SK-N-SH (cell line): ENCODE results near the gene HSPA12A. TPM values are rescaled to one million over a fixed set of nuclear protein-coding genes. Genes with fewer than 3 reads are reported as not detected.

Source experiments
- CTCF ChIA-PET: fragments of 300-600, 350-600 bp; formaldehyde crosslinking; extraction: SDS; loops from one replicate; lab custom pipeline; 2021; lab: Yijun Ruan, JAX
- POLR2A ChIA-PET: fragments of 350-600 bp; sonication (Branson Sonifier 250); formaldehyde crosslinking; extraction: SDS; loops from one replicate; lab custom pipeline; 2020; ENCODE audit warnings: antibody characterized with exemption, inconsistent platforms; lab: Yijun Ruan, JAX
- DNase-seq: peaks from one replicate; pipeline ENCODE4 v3.0.0; 2012
- H2AFZ ChIP-seq: fragments of 200-600 bp; sonication (generic); 2 replicates; pipeline ENCODE4 v1.8.1; 2016; ENCODE audit warnings: antibody characterized with exemption, mild to moderate bottlenecking, low read depth
- H3F3A ChIP-seq: fragments of 200-600 bp; sonication (generic); replicated peaks from 2 replicates; pipeline ENCODE3; 2016; ENCODE audit warnings: antibody characterized with exemption, mild to moderate bottlenecking; ENCODE audit not compliant: insufficient read depth
- H3K27ac ChIP-seq, 2 experiments: fragments of 200-500 bp in 1 of 2; fragments of 200-600 bp in 1 of 2; sonication (Bioruptor generic) in 1 of 2; sonication (generic), shearing (Covaris generic) in 1 of 2; 2 replicates each; pipeline versions ENCODE4 v1.5.1 to v1.6.1; 2014 to 2016; ENCODE audit warnings: low read depth in 2 of 2, inconsistent platforms in 1 of 2, low read length in 1 of 2, mild to moderate bottlenecking in 1 of 2, mixed read lengths in 1 of 2
- H3K27me3 ChIP-seq: fragments of 200-600 bp; sonication (generic), shearing (Covaris generic); 2 replicates; pipeline ENCODE4 v1.6.1; 2016; ENCODE audit warnings: mixed run types; ENCODE audit not compliant: insufficient read depth
- H3K36me3 ChIP-seq, 2 experiments: fragments of 200-500 bp in 1 of 2; fragments of 200-600 bp in 1 of 2; sonication (Bioruptor generic) in 1 of 2; sonication (generic) in 1 of 2; replicated peaks in 1 of 2; 2 replicates each; pipeline versions ENCODE3 to v1.5.1; 2014 to 2016; ENCODE audit warnings: low read length in 1 of 2, mild to moderate bottlenecking in 1 of 2; ENCODE audit not compliant: insufficient read depth in 2 of 2, control insufficient read depth in 1 of 2
- H3K4me1 ChIP-seq, 2 experiments: fragments of 200-500 bp in 1 of 2; fragments of 200-600 bp in 1 of 2; sonication (Bioruptor generic) in 1 of 2; sonication (generic), shearing (Covaris generic) in 1 of 2; 2 replicates each; pipeline versions ENCODE4 v1.5.1 to v1.6.1; 2014 to 2016; ENCODE audit warnings: low read depth in 1 of 2, low read length in 1 of 2, mixed run types in 1 of 2; ENCODE audit not compliant: insufficient read depth in 2 of 2, control insufficient read depth in 1 of 2
- H3K4me2 ChIP-seq: fragments of 200-600 bp; sonication (generic), shearing (Covaris generic); 2 replicates; pipeline ENCODE4 v1.6.1; 2017; ENCODE audit warnings: mixed run types
- H3K4me3 ChIP-seq, 2 experiments: fragments of 200-500 bp in 1 of 2; fragments of 200-600 bp in 1 of 2; sonication (Bioruptor generic) in 1 of 2; sonication (generic), shearing (Covaris generic) in 1 of 2; 2 replicates each; pipeline versions ENCODE4 v1.5.1 to v1.8.1; 2014 to 2016; ENCODE audit warnings: low read depth in 2 of 2, inconsistent platforms in 1 of 2, low read length in 1 of 2, mild to moderate bottlenecking in 1 of 2, mixed read lengths in 1 of 2, moderate library complexity in 1 of 2
- H3K79me2 ChIP-seq: fragments of 200-600 bp; sonication (generic); 2 replicates; pipeline ENCODE4 v1.8.1; 2017; ENCODE audit warnings: mild to moderate bottlenecking; ENCODE audit not compliant: insufficient read depth
- H3K9ac ChIP-seq: fragments of 200-600 bp; sonication (generic); 2 replicates; pipeline ENCODE4 v1.6.1; 2017; ENCODE audit warnings: mixed run types
- H3K9me2 ChIP-seq: fragments of 200-600 bp; sonication (generic); 2 replicates; pipeline ENCODE4 v1.6.1; 2017; ENCODE audit warnings: mixed run types
- H3K9me3 ChIP-seq: fragments of 200-600 bp; sonication (generic); 2 replicates; pipeline ENCODE4 v1.6.1; 2017; ENCODE audit warnings: mixed run types, mild to moderate bottlenecking, moderate library complexity
- H4K20me1 ChIP-seq: fragments of 200-600 bp; sonication (generic); 2 replicates; pipeline ENCODE4 v1.6.1; 2017; ENCODE audit warnings: mild to moderate bottlenecking, mixed run types; ENCODE audit not compliant: insufficient read depth
- CHD2 ChIP-seq: fragments of 150-350 bp; IDR thresholded peaks from 2 replicates; pipeline ENCODE4 v1.6.1; 2018; ENCODE audit warnings: low read length; ENCODE audit not compliant: partially characterized antibody
- FOXJ3 ChIP-seq: sonication (generic); formaldehyde crosslinking; IDR thresholded peaks from 2 replicates; pipeline ENCODE4 v1.5.1; 2020; ENCODE audit warnings: mild to moderate bottlenecking, missing genetic modification reagents
- MAX ChIP-seq: IDR thresholded peaks from 2 replicates; pipeline ENCODE4 v1.4.0; 2012; ENCODE audit warnings: low read depth
- MEF2A ChIP-seq: IDR thresholded peaks from 2 replicates; pipeline ENCODE4 v1.4.0; 2012; ENCODE audit warnings: low read depth, borderline replicate concordance
- MXI1 ChIP-seq: IDR thresholded peaks from 2 replicates; pipeline ENCODE4 v1.6.1; 2012; ENCODE audit warnings: mild to moderate bottlenecking, low read depth, low read length, improper control_type of control experiment
- NRF1 ChIP-seq: IDR thresholded peaks from 2 replicates; pipeline ENCODE4 v1.6.1; 2012; ENCODE audit warnings: low read depth, mild to moderate bottlenecking, low read length
- PBX3 ChIP-seq: IDR thresholded peaks from 2 replicates; pipeline ENCODE4; 2012
- RAD21 ChIP-seq: IDR thresholded peaks from 2 replicates; pipeline ENCODE4 v1.6.1; 2012; ENCODE audit warnings: mild to moderate bottlenecking, low read length
- REST ChIP-seq: IDR thresholded peaks from 2 replicates; pipeline ENCODE4 v1.6.1; 2012; ENCODE audit warnings: mild to moderate bottlenecking, low read depth, low read length, moderate library complexity
- RXRA ChIP-seq: IDR thresholded peaks from 2 replicates; pipeline ENCODE4 v1.4.0; 2012; ENCODE audit warnings: low read depth, mild to moderate bottlenecking, borderline replicate concordance
- ZBTB33 ChIP-seq: IDR thresholded peaks from 2 replicates; pipeline ENCODE4 v1.4.0; 2012; ENCODE audit warnings: low read depth, borderline replicate concordance
- WGBS: methylation state at CpG from one replicate; pipeline ENCODE4 v1.1.6; 2017; ENCODE audit warnings: low lambda C conversion rate; 5-methylcytosine and 5-hydroxymethylcytosine counted together
- polyA plus RNA-seq, 3 experiments: library from polyadenylated mRNA; depleted of rRNA; stranded (reverse); fragments of >200 nt; gene quantifications; 2 replicates each; pipeline ENCODE4 v1.2.3, GENCODE V29; 2012

Gene HSPA12A
- polyA plus RNA-seq, 1 of the 3 experiments (the other 2 are of a cell fraction) = 2.9 TPM

GRCh38 chr10:116770281-116770680, 27.9 kb upstream of the HSPA12A start:
- ChIA-PET CTCF (interaction anchor here (0.7 to 11.3 kb wide), 4 partner anchors 17 to 397 kb away, joined by 3 to 106 read pairs (median 4); no protein-coding TSS in a partner anchor), POLR2A (no interaction called here)
- no peaks in the 10 kb centered on the region for H3K9me2 ChIP-seq

GRCh38 chr10:116769791-116770190, 27.4 kb upstream of the HSPA12A start:
- Histone ChIP-seq H3K4me1 (peaks cover 0 to 10% of the 10 kb centered on the region in 2 experiments; a peak in 1 of 4 replicates), H3K9me3 (no peaks in the 10 kb centered on the region), H2AFZ (no peak overlapping the region), H3K27ac (no peak overlapping the region), H3K4me2 (no peak overlapping the region), H3F3A (no peaks in the 10 kb centered on the region), H3K9me2 (no peaks in the 10 kb centered on the region), H4K20me1 (no peaks in the 10 kb centered on the region), H3K27me3 (no peaks in the 10 kb centered on the region), H3K79me2 (no peaks in the 10 kb centered on the region), H3K36me3 (no peaks in the 10 kb centered on the region), H3K4me3 (no peak overlapping the region), H3K9ac (no peak overlapping the region)
- POLR2A ChIA-PET = no interaction called here
- WGBS = 93% methylated on average over 7 of the region's 8 CpGs
- CTCF ChIA-PET = interaction anchor here (0.7 to 11.3 kb wide), 3 partner anchors 17 to 88 kb away, joined by 3 to 106 read pairs (median 5); no protein-coding TSS in a partner anchor
- no peak for DNase-seq
- no peak for TF ChIP-seq NRF1
- TF ChIP-seq MXI1 = no peak
- TF ChIP-seq MEF2A = no peak
- TF ChIP-seq RAD21 = no peak
- no peak for TF ChIP-seq REST
- TF ChIP-seq ZBTB33 = no peak

More at GRCh38 chr10:116770281-116770680, 27.9 kb upstream of the HSPA12A start:
- no peaks in the 10 kb centered on the region for H3K27me3 ChIP-seq
- no peak overlapping the region for H3K4me3 ChIP-seq
- H3K9me3 ChIP-seq = no peaks in the 10 kb centered on the region
- no peak for DNase-seq
- no peaks in the 10 kb centered on the region for H3K79me2 ChIP-seq
- 89% methylated on average over 10 of the region's 10 CpGs for WGBS
- H3K27ac ChIP-seq = no peak overlapping the region
- H3K4me2 ChIP-seq = no peak overlapping the region
- H3F3A ChIP-seq = no peaks in the 10 kb centered on the region
- H3K4me1 ChIP-seq = peaks cover 0 to 12% of the 10 kb centered on the region in 2 experiments; a peak in 1 of 4 replicates
- TF ChIP-seq CHD2 = no peak
- no peak for TF ChIP-seq ZBTB33
- TF ChIP-seq PBX3 = no peak
- TF ChIP-seq MAX = no peak
- TF ChIP-seq MXI1 = no peak
- no peak for TF ChIP-seq RXRA
- no peak for TF ChIP-seq FOXJ3
- no peak overlapping the region for H2AFZ ChIP-seq
- no peak overlapping the region for H3K9ac ChIP-seq
- H4K20me1 ChIP-seq = no peaks in the 10 kb centered on the region
- H3K36me3 ChIP-seq = no peaks in the 10 kb centered on the region
